ENCODE results near the gene KRT8. TPM values are rescaled to one million over a fixed set of nuclear protein-coding genes. Genes with fewer than 3 reads are reported as not detected.

The KRT8 gene
- total RNA-seq, 1 experiment from 2014 or later: 1,655 TPM

GRCh38 chr12:52851787-52852186, 53.1 kb downstream of the KRT8 start (continued):
- TF ChIP-seq, protein P1, sequence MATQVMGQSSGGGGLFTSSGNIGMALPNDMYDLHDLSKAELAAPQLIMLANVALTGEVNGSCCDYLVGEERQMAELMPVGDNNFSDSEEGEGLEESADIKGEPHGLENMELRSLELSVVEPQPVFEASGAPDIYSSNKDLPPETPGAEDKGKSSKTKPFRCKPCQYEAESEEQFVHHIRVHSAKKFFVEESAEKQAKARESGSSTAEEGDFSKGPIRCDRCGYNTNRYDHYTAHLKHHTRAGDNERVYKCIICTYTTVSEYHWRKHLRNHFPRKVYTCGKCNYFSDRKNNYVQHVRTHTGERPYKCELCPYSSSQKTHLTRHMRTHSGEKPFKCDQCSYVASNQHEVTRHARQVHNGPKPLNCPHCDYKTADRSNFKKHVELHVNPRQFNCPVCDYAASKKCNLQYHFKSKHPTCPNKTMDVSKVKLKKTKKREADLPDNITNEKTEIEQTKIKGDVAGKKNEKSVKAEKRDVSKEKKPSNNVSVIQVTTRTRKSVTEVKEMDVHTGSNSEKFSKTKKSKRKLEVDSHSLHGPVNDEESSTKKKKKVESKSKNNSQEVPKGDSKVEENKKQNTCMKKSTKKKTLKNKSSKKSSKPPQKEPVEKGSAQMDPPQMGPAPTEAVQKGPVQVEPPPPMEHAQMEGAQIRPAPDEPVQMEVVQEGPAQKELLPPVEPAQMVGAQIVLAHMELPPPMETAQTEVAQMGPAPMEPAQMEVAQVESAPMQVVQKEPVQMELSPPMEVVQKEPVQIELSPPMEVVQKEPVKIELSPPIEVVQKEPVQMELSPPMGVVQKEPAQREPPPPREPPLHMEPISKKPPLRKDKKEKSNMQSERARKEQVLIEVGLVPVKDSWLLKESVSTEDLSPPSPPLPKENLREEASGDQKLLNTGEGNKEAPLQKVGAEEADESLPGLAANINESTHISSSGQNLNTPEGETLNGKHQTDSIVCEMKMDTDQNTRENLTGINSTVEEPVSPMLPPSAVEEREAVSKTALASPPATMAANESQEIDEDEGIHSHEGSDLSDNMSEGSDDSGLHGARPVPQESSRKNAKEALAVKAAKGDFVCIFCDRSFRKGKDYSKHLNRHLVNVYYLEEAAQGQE (IDR thresholded peaks at IDR 0.05; ENCODE audit: low read depth): no peak
- TF ChIP-seq ATF3 (IDR thresholded peaks at IDR 0.05): no peak
- no peak for TF ChIP-seq CEBPB (IDR thresholded peaks at IDR 0.05; ENCODE audit: low read depth)
- TF ChIP-seq POLR2A (IDR thresholded peaks at IDR 0.05; ENCODE audit: borderline replicate concordance, extremely low read depth, insufficient read depth, insufficient read length): no peak
- no peak for TF ChIP-seq SRF (IDR thresholded peaks at IDR 0.05; ENCODE audit: low read depth)
- no peak for TF ChIP-seq FOSL1 (IDR thresholded peaks at IDR 0.05; ENCODE audit: low read depth)
- TF ChIP-seq, protein P2, sequence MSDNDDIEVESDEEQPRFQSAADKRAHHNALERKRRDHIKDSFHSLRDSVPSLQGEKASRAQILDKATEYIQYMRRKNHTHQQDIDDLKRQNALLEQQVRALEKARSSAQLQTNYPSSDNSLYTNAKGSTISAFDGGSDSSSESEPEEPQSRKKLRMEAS (IDR thresholded peaks at IDR 0.05): no peak
- no peak for TF ChIP-seq SIN3A (IDR thresholded peaks at IDR 0.05; ENCODE audit: low read depth)
- no peak for TF ChIP-seq POLR2AphosphoS5 (IDR thresholded peaks at IDR 0.05; ENCODE audit: low read depth, low read length)
- no peak for TF ChIP-seq EZH2phosphoT487 (IDR thresholded peaks at IDR 0.05; ENCODE audit: borderline replicate concordance)

DNA sequence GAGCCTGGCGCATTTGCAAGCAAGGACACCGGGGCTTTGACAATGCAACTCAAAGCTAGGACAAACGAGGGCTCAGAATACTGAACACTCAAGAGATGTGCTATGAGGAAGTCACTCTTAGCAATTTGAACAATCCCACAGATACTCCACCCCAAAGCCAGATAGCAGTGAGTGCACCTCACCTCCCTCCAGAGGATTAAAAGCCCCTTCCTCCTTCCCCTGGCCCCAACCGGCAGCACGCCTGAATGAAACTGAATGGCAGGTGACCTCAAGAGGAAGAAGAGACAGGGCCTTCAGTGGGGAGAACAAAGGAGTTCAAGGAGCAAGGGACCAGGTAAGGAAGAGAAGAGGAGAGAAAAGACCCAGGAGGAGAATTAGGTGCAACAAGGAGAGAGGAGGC, 54.2 kb downstream of the KRT8 start:
- Histone ChIP-seq H3K9me3 (ENCODE audit: control insufficient read depth in 1 of 2, insufficient read depth in 1 of 2, low read depth in 1 of 2, low read length in 2 of 2) (no peaks in the 10 kb centered on the region), H3K9me2 (ENCODE audit: insufficient read depth) (no peaks in the 10 kb centered on the region), H3K9ac (ENCODE audit: low read length) (no peak overlapping the region), H3K4me3 (replicated peaks in 1 of 2; ENCODE audit: low read depth in 1 of 2, low read length in 2 of 2) (no peak overlapping the region), H3K4me1 (ENCODE audit: control insufficient read depth in 1 of 2, insufficient read depth in 2 of 2, low read length in 2 of 2) (peaks cover 0 to 14% of the 10 kb centered on the region in 2 experiments; a peak in 2 of 4 replicates), H3K79me2 (ENCODE audit: insufficient read depth, low read length) (no peaks in the 10 kb centered on the region), H2AFZ (ENCODE audit: low read depth, low read length, poor library complexity, severe bottlenecking) (no peak overlapping the region), H3K36me3 (ENCODE audit: control insufficient read depth in 1 of 2, insufficient read depth in 2 of 2, low read length in 2 of 2) (no peaks in the 10 kb centered on the region), H3K27me3 (ENCODE audit: insufficient read depth, low read length) (no peaks in the 10 kb centered on the region), H3K4me2 (ENCODE audit: low read length) (no peak overlapping the region), H3K27ac (ENCODE audit: low read depth, low read length) (no peak overlapping the region), H4K20me1 (ENCODE audit: insufficient read depth) (no peaks in the 10 kb centered on the region)
- TF ChIP-seq RAD21 (IDR thresholded peaks at IDR 0.05; ENCODE audit: low read depth): no peak
- DNase-seq (ENCODE audit: low read depth, low spot score) (no peak), ATAC-seq (no peak)
- ChIA-PET RAD21 (ENCODE audit: low non-redundant PET in 1 of 2, low total read pairs in 2 of 2, uncharacterized antibody in 2 of 2, unreplicated experiment in 2 of 2) (no interaction called here), POLR2A (no interaction called here), CTCF (no interaction called here)
- BruUV-seq (replicated peaks): no TSS peak
- intact Hi-C loops (cut with micrococcal nuclease): no loop called here
